Embryonic facial prominence (tissue), 1 donor: Measurements from ENCODE around the gene MAGI2.
A peak's percentile ranks its signal among the peaks of the same experiment; 100 is the strongest.

ENCODE experiments used
- DNase-seq: peaks from one replicate; pipeline ENCODE4 v3.0.0-alpha.2; 2016; ENCODE audit errors: extremely low spot score

The MAGI2 gene

DNA sequence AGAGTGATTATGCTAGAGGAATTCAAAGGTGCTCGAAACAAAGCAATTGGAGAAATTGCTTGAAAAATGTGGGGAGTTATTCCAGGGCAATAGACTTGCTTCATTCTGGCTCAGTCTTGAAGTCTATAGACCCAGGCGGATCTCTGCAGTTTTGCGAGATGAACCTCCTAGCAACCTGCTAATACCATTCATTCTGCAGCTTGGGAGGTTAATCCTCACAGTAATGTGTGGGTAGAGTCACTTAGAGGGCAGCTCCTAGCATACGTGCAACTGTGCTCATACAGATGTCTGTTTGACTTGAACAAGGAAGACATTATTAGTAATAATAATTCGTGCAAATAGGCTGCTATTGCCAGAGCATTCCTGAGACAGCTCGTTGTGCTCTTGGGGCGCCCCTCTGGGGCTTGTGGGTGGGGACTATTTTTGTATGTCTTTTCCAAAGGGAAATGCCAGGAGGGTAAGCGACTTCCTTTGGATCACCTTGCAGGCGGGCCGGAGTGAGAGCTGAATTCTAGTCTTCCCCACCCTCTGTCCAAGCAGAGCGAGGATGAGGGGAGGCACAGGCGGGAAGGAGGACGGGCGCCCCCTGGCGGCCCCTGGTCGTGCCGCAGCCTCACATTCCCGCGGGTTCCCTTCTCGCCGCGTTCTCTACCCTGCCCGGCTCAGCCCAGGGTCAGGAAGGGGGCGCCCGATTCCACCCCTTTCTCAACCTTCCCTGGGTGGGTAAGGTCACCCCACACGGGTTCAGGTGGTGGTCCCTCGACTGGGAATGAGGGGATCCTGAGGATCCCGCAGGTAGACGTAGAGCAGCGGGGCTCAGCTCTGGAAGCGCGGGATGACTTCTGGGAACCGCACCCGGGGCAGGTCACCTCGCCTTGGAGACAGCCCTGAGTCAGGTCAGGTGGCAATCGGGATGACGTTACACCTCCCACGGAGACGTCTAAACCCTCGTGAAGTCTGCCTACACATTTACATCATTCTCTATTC, 1413.4 kb downstream of the MAGI2 start:
- no peak for DNase-seq

DNA sequence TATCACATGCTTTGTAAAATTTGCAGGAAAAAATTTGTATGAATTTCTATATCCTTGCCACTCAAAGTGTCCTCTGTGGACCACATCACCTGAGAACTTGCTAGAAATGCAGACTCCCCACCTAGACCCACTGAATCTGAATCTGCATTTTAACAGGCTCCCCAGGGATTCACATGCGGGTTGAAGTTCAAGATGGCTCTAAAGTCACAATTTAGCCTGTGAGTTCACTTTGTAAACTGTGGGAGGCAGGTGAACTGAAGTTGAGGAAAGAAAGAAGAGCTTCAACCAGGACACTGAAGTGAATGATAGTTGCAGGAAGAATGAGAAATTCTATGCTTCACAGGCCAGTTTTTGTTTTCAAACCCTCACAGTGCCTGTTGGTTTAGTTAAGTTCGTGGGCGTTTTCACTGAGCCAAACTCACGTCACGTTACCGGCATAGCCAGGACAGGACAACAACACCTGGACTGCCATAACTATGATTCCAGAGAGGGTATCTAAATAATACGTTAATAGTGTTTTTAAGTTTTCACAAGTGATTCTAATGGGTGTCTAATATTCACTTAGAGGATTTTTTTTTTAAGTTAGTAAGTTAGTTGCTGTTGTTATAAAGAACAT, 1414.9 kb downstream of the MAGI2 start:
- no peak for DNase-seq

DNA sequence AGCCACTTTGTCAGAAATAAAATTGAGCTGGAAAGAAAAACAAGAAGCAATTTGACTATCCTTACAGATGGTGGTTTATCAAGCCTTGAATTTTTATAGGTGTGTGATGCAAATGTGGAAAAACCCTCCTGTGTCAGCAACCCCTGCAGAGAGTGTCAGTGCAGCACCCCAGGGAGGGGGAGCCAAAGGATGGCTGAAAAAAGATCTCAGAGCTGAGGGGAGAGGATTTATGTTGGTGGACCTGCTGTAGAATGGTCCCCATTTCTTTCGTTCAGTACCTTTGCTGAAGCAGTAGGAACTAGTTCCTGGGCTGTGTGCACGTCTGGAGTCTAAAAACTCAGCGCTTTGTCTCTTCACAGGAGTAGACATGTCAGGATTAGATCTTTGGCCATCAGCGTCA, 1415.9 kb downstream of the MAGI2 start:
- DNase-seq, result no peak

DNA sequence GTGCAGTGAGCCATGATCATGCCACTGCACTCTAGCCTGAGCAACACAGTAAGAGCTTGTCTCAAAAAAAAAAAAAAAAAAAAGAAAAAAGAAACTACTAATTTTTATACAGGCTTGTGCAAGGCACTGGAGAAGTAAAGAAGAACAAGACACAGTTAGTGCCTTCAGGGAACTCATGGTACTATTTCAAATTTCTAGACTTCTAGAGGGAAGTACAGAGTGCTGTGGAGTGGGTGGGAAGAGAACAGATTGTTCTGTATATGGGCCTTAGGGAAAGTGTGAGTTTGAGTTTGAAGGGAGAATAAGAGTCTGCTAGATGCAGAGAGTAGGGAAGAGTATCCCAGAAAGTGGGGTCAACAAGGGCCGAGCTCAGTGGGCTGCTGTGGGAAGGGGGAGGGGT, 1420.1 kb downstream of the MAGI2 start:
- DNase-seq, result no peak

DNA sequence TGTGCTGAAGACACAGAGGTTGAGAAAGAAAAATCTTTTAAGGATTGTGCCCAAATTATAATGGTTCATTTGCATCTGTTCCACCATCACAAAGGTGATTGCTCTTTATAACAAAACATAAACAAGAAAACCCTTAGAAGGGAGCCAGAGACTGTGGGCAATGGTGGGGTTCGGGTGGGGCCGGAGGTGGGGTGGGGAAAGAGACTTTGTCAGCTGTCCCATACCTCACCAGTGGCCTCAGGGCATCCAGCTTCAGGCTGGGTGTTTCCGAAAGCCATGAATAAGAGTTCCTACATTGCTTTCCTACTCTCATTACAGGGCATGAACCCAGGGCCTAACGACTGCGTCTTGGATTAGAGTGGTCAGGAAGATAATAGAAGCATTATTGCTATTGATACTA, 1427.0 kb downstream of the MAGI2 start:
- DNase-seq, result no peak

DNA sequence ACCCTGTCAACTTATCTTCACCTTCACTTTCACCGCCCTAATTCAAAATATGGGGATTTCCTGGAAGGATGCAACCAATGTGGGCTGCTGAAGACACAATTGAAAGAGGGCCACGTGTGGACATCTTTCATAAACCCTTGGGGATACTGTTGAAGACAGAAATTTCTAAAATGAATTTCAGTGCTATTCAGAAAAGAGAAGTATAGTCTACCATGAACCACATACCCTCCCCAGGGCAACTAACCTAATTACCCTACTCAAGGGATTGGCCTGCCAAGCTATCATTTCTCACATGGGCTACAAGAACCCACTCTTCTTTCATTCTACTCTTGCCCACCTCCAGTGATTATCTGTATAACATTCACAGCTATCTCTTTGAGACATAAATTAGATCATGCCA, 1428.9 kb downstream of the MAGI2 start:
- DNase-seq, result no peak

DNA sequence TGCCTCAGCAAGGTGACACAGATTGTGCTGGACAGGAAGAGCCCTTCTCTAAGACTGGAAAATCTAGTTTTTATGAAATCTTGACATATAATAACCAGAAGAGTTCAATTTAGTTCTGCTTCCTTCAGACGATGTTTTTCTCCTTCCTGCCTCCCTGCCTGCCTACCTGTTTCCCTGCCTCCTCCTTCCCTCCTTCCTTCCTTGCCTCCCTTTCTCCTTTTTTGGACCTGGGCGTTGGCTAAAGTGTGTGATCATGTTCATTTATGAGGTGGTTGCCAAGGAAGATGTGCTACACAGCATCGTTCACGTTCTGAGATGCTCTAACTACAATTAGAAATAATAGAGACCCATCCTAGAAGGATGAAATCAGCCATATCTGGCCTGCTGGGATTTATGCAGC, 1430.3 kb downstream of the MAGI2 start:
- no peak for DNase-seq

DNA sequence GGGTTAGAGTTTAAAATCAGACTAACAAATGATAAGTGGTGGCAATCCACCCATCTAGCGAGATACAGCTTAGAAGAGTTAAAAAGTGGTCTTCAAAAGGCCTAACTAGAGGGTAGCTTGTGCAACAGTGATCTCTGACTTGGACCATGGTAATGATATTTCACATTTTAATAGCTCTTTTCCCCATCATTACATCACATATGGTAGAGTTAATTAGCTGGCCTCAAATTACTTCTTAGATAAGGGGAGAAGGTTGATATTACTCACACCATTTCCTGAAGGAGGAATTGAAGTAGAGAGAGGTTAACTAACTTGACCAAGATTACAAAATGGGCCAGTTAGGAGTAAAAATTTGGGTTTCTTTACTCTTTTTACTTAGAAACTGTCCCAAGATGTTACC, 1431.3 kb downstream of the MAGI2 start:
- no peak for DNase-seq

DNA sequence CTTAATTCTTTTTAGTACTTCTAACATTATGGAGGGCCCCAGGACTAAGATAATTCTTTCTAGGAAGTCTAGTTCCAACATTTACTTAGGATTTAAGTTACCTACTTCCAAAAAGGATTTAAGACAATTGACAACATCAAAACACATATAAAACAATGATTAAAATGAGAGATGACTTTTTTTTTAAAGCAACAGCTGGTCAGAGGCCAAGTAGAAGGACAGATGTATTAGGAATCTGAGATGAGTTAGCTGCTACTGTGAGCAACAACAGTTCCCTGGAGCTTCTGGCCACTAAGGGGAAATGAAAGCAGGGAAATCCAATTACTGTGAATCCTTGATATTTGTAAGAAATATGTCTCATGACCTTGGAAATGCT, 1432.6 kb downstream of the MAGI2 start:
- no peak for DNase-seq

DNA sequence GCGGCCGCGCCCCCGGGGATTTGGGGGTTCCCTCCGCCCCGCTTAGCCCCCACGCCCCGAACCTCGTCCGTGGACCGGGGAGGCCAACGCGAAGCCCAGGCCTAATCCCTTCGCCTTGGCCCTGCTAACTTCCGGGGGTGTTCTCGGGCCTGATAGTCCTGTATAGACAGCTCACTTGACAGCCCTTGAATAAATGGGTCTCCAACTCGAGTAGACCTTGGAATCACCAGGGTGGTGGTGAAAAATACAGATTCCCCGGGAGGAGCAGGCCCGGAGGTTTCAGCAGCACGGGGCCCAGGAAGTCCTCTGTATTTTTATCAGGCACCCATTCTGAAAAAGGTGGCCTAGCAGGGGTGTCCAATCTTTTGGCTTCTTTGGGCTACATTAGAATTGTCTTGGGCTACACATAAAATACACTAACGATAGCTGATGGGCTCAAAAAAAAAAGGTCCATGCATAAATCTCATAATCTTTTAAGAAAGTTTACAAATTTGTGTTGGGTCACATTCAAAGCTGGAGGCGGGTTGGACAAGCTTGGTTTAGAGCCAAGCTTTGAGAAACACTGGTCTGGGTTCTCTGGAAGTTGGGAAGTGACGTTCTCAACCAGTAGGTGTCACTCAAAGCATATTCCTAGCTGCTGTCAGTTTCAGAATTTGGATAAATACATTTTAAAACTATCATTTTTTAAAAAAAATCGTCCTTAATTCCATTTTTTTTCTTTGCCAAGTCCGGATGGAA, 1433.2 kb downstream of the MAGI2 start:
- DNase-seq, result peak; percentile 49

DNA sequence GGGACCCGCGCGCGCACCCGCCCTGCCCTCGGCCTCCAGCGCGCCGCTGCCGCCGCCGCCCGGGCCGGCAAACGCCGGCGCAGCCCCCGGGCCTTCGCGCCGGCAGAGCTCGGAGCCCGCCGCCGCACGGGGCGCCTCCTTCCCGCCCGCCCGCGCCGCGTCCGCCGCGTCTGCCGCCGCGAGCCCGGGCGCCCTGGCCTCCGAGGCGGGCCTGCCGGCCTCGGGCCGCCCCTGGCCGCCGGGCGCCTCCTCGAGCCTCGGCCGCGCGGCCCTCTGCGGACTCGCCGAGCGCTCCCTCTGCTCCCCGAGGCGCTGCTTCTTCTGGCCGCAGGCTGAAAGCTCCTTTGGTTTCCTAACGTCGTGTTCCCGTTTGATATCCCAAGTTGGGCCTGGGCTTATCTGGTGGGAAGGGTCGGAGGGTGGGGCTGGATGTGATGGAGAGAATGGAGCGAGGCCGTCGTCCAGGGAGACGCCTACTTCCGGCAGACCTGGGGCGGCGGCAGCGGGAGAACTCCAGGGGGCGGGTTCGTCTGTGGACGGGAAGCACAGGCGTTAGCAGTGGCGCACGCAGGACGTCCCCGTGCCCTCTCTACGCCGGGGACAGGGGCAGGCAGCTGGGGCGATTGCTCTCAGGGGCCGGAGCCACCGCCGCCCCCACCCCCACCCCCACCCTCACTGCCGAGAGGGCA, 1433.9 kb downstream of the MAGI2 start:
- peak; percentile 81 for DNase-seq

DNA sequence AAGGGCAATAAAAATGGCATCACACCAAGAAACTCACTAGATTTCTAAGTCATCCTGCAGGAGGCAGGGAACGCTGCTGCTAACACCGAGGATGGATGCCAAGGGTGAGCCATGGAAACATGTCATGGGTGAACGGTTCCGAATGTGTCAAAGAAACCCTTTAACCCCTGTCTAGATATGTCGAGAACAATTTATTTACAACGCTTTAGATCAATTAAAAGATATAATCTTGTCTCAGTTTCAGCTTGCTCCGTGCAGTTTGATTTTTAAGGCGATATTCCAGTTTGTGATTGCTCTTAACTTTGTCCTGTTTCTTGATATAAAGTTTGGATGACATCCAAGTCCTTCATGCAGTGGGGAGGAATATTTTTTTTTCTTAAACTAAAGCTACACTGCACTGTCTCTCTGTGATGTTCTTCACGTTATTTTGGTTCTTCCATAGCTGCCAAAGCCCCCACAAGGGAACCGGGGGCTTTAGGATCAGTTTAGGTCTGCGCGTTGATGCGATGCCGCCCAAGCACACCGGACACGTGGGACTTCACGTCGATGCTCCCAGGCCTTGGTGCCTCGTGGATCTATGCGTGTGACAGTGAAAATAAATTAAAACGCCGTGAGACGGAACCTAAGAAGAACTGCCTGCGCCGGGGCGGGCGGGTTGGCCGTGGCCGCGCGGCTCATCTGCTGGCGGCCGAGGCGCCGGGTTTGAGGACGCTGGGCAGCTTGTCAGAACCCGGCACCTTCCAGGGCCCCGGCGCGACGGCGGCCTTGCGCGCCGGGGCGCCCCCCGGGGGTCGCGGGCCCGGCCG, 1434.6 kb downstream of the MAGI2 start:
- no peak for DNase-seq

DNA sequence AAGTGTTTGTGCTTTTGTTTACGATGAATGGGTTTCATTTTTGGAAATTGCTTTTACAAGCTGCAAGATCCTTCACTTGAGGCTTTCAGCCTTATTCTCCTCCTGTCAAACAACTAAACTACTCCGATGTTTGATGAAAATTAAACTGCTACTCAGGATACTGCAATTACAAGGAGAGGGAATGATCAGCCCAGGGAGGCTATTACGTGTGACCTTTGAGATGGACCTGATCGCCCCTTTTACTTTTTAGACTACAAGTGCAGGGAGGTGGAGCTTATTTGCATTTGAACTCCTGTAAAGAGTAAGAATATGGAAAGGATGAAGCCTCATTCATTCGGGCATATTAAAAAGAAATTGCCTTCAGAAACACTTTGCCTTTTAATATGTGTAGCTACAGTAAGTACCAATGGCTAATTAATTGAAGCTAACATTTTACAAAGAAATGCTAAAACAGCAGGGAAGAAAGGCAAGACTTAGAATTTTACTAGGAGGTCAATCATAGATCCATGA, 1435.8 kb downstream of the MAGI2 start:
- DNase-seq, result no peak

DNA sequence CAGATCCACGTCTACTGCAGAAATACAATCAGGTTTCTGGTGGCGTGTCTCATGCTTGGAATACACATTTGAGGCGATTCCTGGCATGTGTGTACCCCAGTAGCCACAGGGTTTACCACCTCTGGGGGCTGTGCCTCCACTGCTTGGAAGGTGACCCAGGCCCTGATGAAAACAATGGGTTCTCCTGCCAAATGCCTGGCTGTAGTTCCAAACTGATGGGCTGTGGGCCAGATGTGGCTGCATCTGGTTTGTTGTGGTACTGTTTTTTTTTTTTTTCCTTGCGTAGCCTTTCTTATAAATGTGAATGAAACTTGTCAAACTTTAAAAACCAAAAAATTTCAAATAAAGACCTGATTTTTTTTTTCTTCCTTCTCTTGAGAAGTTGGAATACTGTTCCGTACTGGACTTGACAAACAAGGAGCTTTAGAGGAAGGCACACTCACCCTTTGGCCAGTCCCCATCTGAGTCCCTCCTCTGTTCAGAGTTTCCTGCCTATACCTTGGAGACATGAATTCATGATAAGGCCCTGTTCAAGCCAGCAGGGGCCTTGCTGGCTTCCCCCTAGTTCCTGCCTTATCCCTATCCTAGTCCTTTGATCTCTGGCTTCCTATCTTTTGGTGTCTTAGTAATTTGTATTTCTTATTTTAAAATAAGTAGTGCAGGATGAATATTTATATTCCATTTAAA, 1437.8 kb downstream of the MAGI2 start:
- no peak for DNase-seq

DNA sequence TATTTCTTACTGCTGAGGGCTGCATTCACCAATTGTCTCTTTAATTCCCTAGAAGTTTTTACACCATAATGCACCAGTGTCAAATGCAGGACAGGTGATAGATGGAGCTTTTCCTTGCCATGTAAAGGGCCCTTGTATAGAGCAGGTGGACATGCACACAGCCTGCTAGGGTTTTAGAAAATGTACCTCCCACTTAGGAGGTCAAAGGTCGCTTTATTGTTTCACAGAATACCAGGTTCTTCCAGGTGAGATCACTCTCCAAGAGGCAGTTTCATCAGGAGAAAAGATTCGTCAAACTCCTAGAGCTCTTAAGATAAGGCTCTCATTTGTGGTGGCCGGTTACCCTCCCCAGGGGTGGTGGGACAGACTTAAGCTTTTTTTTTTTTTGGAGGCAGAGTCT, 1439.1 kb downstream of the MAGI2 start:
- DNase-seq, result no peak

DNA sequence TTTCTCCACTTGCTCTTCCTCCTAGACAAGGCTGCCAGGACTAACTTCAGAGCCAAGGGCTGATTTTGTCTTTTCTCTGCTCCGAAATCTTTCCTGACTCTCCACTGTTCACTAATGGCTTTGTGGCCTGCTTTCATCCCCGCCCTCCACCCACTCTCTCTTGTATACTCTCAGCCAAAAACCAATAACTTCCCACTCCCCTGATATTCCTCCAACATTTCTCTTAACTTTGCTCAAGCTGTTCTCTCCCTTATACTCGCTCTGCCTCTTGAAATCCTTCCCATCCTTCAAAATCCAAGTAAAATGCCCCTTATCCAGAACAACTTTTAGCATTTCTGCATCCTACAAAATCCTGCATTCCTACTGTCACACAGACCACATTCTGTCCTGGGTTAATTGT, 1440.1 kb downstream of the MAGI2 start:
- DNase-seq, result no peak

DNA sequence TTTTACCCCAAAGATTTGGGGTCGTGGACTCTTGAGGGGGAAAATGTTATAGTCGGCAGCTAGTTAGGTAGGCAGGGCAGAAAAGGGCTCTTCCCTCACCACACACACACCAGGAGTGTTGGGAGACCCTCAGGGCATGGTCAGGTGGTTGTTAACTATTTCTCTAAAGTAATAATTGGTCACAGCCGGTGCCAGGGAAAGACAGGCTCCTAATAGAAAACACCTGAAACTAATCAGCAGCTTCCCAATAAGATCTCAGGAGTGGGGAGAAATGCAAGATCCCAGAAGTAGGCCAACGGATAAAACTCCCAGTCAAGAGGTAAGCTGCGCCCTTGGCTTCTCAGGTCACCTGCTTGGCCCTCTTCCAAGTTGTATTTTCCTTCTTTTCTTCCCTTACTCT, 1441.8 kb downstream of the MAGI2 start:
- DNase-seq, result no peak

DNA sequence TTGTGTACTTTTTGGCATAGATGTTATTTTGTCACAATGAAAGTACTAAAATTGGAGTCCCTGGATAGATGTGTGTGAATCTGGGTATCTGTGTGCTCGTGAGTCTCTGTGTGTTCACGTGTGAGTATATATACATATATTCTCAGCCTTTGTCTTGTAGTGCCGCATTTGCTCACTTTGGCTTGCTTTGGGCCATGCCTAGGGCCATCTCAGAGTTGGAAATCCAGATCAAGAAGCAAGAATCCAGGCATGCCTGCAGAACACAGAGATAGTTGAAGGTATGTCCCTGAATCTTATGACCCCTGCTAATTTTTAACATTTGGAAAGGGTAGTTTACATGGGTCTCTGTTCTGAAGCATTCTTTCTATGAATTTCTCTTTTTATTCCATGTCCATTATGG, 1446.2 kb downstream of the MAGI2 start:
- DNase-seq, result no peak

DNA sequence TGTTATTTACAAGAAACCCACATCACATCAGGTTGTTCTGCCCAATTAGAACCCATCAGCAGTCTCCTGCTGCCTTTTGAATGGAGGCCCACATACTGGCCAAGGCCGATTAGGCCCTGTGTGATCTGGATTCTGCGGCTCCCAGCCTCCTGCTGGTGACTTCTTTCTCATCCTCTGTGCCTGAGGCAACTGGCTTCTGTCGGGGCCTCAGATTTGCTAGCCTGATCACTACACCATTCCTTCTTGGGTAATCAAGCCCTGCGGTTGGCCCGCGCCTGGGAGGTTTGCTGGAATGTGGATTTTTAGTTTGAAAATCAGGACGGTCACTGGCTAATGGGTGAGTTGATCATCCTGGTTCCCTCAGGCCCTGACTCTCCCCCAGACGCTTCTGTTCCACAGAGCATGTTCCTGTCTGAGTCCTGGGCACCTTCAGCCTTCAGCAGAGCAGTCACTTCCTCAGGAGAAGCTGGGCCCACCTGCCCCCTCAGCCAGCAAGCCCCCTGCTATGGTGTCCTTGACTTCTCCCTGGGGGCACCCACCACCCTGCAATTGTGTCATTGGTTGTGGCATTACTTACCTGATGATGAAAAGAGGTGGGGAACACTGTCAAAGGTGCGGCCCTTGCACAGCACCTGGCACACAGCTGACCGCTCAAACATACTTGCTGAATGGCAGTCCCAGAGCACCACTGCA, 1447.3 kb downstream of the MAGI2 start:
- no peak for DNase-seq

DNA sequence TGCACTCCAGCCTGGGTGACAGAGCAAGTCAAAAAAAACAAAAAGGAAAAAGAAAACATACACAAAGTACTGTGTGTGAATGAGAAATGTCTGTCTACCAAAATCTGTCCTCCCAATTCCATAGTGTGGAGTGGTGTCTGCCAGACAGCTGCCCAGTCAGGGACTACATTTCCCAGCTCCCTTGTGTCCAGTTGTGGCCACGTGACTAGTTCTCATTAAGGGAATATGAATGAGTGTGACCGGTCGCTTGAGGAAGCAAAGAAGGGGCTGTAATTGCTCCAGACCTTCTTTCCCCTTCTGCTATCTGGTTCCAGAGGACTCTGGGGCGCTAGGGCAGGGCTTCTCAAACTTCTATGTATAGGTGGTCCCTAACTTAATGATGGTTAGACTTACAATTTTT, 1450.8 kb downstream of the MAGI2 start:
- no peak for DNase-seq
